ENCODE data around the gene DNLZ. TPM values are rescaled to one million over a fixed set of nuclear protein-coding genes. Genes with fewer than 3 reads are reported as not detected.

Gene DNLZ
- total and polyA plus RNA-seq, 2 donors (not counting 3 experiments of a cell fraction or from before 2014, with no cell fraction given) = 26.9 to 38.4 TPM

DNA sequence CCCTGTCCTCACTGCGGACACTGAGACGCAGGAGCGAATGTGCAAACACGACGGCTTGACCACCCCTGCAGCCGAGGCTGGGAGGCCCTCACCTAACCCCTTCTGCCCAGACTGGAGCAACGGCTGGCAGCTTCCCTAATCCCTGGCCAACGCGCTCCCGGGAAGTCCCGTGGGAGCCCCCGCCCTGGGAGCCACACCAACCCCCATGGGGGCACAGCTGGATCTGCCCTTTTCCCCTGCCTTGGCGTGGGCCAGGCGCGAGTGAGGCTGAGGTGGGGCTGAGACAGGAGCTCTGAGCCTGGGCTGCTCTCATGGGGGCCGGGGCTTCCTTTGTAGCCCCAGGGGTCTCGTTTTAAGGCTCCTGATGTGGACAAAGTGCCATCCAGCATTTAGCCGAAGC, 4.6 kb upstream of the DNLZ start:
- no peaks in the 10 kb centered on the region for H3K9me1 ChIP-seq (replicated peaks; ENCODE audit: control insufficient read depth, extremely low read depth, insufficient read depth, low read length)
- no peak overlapping the region for H3K4me2 ChIP-seq (ENCODE audit: insufficient read depth, low read length)
- ChIA-PET POLR2A (interaction anchor here (0.7 kb wide), 1 partner anchor 624 kb away, joined by 3 read pairs; no protein-coding TSS in a partner anchor), CTCF (interaction anchor here (1.2 to 1.3 kb wide), 2 partner anchors 56 to 263 kb away, joined by 3 to 5 read pairs; no protein-coding TSS in a partner anchor)
- FAIRE-seq (no peak), DNase-seq (ENCODE audit: low read depth, low spot score) (no peak)
- H3K27me3 ChIP-seq (ENCODE audit: control insufficient read depth in 2 of 2, insufficient read depth in 2 of 2, low read length in 2 of 2) = no peaks in the 10 kb centered on the region
- H3K36me3 ChIP-seq (ENCODE audit: control insufficient read depth in 2 of 2, extremely low read depth in 1 of 2, insufficient read depth in 2 of 2, low read length in 2 of 2) = no peaks in the 10 kb centered on the region
- H3K9ac ChIP-seq (replicated peaks; ENCODE audit: extremely low read depth, insufficient read depth, low read length) = no peak overlapping the region
- no peak overlapping the region for H2AFZ ChIP-seq (ENCODE audit: low read depth, low read length)
- no peak overlapping the region for H3K27ac ChIP-seq (ENCODE audit: insufficient read depth, low read depth, low read length)
- H3K9me3 ChIP-seq (replicated peaks; ENCODE audit: control insufficient read depth, insufficient read depth, low read length) = no peaks in the 10 kb centered on the region
- intact Hi-C loops (cut with micrococcal nuclease) = no loop called here
- peaks cover 3% of the 10 kb centered on the region for H3K4me1 ChIP-seq (ENCODE audit: control insufficient read depth, extremely low read depth, insufficient read depth, low read length)
- BruUV-seq (replicated peaks) = no TSS peak
- H3K4me3 ChIP-seq (replicated peaks in 1 of 3; ENCODE audit: insufficient read depth in 1 of 3, low read depth in 1 of 3, low read length in 3 of 3) = no peak overlapping the region
- TF ChIP-seq GATA2 (IDR thresholded peaks at IDR 0.05; ENCODE audit: insufficient read depth, insufficient read length, low read depth, low read length) (no peak), FOS (IDR thresholded peaks at IDR 0.05; ENCODE audit: borderline replicate concordance, insufficient read depth, low read length) (no peak), POLR2AphosphoS5 (IDR thresholded peaks at IDR 0.05; ENCODE audit: insufficient read depth, low read depth, low read length) (no peak), EZH2 (IDR thresholded peaks at IDR 0.05; ENCODE audit: borderline replicate concordance, low read depth, low read length, severe bottlenecking) (no peak), JUN (IDR thresholded peaks at IDR 0.05; ENCODE audit: borderline replicate concordance, insufficient read depth, insufficient read length, low read depth) (no peak), POLR2A (IDR thresholded peaks at IDR 0.05; ENCODE audit: low read depth, low read length) (no peak), MYC (IDR thresholded peaks at IDR 0.05; ENCODE audit: low read depth, low read length) (no peak)
- TF ChIP-seq, protein P1, sequence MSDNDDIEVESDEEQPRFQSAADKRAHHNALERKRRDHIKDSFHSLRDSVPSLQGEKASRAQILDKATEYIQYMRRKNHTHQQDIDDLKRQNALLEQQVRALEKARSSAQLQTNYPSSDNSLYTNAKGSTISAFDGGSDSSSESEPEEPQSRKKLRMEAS (IDR thresholded peaks at IDR 0.05; ENCODE audit: insufficient read depth, insufficient read length) = no peak
- dilution Hi-C loops (cut with MboI; ENCODE audit: extremely low pct_ligation_motif_present, low sequenced_read_pairs) = no loop called here
- H3K79me2 ChIP-seq (ENCODE audit: control insufficient read depth, insufficient read depth, low read length) = no peaks in the 10 kb centered on the region
- no peaks in the 10 kb centered on the region for H4K20me1 ChIP-seq (replicated peaks; ENCODE audit: control insufficient read depth, extremely low read depth, insufficient read depth, low read length)

Measured in endothelial cell of umbilical vein (primary cell).